ENCODE measurements around the gene RPLP2.
A peak's percentile ranks its signal among the peaks of the same experiment; 100 is the strongest.

RPLP2 gene

GRCh38 chr11:792535-792821, 17.3 kb upstream of the RPLP2 start:
- no peak for DNase-seq

GRCh38 chr11:792873-793272, 16.9 kb upstream of the RPLP2 start:
- DNase-seq = no peak

- DNase-seq = no peak
Observed at GRCh38 chr11:793556-793955, 16.2 kb upstream of the RPLP2 start.

- no peak for DNase-seq
Observed at GRCh38 chr11:794013-794765, 15.6 kb upstream of the RPLP2 start.

GRCh38 chr11:794766-795633, 14.8 kb upstream of the RPLP2 start:
- no peak for DNase-seq

GRCh38 chr11:795634-796564, 13.9 kb upstream of the RPLP2 start:
- DNase-seq = peak; percentile 80

DNA sequence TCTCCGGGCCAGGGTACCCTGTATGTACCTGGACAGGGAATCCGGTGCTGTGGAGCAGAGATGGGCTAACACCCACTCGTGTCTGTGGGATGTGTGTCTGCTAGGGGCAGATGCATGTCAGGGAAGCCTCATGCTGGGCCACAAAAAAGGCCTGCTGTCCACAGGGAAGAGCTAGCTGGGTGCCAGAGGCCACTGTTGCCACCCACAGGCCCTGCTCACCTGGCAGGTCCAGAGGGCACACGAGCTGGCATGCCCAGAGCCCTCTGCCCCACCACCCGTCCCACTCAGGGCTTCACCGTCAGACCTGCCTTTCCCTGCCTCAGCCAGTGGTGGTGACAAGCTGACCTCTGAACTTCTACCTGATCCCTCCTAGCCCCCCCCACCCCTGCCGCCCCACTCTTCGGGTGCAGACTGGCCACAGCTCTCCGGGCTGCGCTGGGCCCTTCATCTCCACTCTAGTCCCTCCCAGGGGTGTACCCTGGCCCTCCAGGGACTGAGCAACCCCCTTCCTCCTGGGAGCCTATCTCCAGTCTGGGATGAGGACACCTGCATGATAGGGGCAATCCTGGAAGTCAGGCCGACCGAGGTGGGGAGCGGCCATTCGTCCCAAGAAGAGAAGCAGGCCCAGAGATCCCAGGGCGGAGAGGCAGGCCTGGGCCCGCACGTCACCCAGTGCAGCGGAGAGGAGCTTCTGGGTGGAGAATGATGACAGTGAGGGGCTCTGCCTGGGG, 13.0 kb upstream of the RPLP2 start:
- DNase-seq = no peak

DNA sequence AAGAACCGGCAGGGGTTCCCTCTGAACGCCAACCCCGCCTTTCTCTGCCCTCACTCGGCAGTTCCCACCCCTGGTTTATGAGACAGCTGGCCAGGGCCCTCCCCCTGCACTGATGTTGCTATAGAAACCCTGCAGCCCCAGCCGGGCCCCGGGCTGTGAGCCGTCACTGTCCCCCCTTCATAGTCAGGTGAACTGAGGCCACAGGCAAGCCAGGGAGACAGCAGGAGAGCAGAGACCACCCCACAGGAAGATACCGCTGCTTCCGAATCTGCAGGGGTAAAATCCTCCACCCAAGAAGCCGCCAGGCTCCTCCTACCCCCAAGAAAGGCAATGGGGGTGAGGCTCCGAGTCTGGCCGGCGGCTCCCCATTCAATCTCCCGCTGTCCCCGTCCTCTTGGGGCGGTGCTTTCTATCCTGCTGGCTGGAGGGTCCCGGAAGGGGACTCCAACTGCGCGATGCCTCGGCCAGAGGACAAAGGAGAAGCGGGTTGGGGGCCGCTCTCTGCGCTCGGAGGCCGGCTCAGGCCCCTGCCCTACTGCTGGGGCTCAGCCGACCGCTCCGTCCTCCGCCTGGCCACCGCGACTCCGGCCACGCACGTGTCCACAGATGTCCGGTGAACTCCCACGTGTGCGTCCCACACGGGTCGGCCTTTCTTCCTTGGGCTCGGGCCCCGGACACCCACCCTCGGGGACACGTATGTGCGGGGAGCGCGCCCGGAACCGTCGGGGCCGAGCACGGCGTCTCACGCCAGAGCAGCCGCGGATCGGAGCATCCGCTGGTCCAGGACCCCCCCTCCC, 12.3 kb upstream of the RPLP2 start:
- peak; percentile 86 for DNase-seq

- peak; percentile 75 for DNase-seq
Observed at GRCh38 chr11:798093-798713, 11.6 kb upstream of the RPLP2 start, which contains the start of gene SLC25A22. Gene SLC25A22 (minus strand): TSS chr11:798281. CDS start chr11:795006, 3,275 bp downstream.

- no peak for DNase-seq
Observed at GRCh38 chr11:799641-800316, 10.0 kb upstream of the RPLP2 start.

DNA sequence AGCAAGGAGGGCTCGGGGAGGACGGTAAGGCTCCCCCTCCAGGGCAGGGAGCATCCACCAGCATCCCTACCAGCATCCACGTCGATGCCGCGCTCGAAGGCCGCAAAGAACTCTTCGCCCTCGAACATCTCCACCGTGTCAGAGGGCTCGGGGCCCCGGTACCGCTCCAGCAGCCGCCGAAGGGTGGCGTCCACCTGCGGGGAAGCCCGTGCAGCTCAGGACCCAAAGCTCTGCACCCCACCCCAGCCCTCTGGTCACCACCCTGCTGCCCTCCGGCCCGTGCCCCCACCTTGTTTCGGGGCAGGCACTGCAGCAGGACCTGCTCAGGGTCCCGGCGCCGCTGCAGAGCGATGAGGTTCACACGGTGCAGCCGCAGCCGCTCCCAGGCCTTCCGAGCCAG, 9.3 kb upstream of the RPLP2 start:
- DNase-seq = no peak

- DNase-seq = no peak
Observed at GRCh38 chr11:801097-801780, 8.5 kb upstream of the RPLP2 start.

DNA sequence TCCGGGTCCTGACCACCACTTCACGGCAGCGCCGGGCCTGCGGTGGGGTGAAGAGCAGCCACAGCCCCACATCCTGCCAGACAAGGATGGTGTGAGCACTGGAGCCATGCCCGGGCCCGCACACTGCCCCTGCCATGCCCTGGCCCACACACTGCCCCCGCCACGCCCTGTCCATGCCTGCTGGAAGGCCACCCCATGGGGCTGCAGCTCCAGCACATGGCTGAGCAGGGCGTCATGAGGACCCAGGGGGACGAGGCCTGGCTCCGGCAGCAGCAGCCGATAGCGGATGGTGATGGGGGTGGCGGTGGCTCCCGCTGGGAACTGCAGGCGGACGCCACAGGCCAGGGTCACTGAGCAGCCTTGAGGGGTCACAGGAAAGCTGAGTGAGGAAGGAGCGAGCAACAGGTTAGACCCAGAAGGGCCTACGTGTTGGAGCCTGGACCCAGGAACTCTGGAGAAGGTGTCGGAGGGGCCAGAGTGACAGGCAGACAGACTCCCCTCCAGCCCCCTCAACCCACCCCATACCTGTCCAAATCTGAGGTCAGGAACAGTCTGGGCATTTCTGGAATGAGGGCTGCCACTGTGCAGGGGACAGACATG, 7.6 kb upstream of the RPLP2 start:
- no peak for DNase-seq

- no peak for DNase-seq
Observed at GRCh38 chr11:802693-803466, 6.9 kb upstream of the RPLP2 start.

GRCh38 chr11:803467-803742, 6.4 kb upstream of the RPLP2 start:
- no peak for DNase-seq

DNA sequence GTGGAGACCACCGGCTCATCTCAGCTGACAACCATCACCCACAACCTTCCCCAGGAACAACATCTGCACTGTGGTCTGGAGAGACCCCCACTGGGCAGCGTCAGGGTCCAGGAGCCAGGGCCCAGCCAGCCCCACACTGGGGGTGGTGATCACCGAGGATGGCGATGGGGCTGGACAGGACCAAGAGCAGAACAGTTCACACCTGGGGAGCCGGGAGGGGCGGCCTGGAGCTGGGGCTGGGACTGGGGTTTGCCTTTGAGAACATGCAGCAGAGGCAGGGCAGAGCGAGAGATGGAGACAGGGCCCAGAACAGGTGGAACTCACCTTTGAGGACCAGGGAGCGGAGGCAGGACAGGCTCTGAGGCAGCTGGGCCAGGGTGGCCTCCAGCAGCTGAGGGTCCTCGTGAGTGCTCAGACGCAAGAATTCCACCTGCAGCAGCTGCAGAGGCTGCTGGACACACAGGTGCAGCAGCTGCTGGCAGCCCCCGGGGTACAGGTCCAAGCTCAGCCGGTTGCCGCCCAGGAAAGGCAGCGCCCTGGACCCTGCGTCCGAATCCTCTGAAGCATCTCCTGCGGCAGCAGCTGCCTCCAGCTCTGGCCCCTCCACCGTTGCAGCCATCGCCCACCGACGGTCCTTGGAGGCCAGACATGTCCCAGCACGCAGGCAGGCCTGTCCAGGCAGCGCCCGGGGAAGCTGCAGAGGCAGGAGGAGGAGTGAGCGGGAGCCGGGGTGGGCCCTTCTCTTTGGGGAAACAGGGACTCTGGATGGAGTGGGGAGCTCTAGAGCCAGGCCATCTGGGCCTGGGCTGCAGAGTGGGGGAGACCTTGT, 5.8 kb upstream of the RPLP2 start:
- DNase-seq = no peak

GRCh38 chr11:804599-804964, 5.2 kb upstream of the RPLP2 start:
- no peak for DNase-seq

Data from fibroblast of skin of right quadriceps (primary cell).